Muscle of back (tissue), 11 donors: Measurements from ENCODE around the gene HMCN1. TPM values are rescaled to one million over a fixed set of nuclear protein-coding genes. Genes with fewer than 3 reads are reported as not detected.

Experiments
- DNase-seq, 3 donors: peaks; one replicate each; pipeline versions ENCODE4 v3.0.0 to v3.0.0-alpha.2; 2013
- polyA plus RNA-seq, 10 donors: library from polyadenylated mRNA; unstranded; fragments of 120-200 nt; gene quantifications; one replicate each; pipeline ENCODE4 v1.2.1, GENCODE V29; 2013; ENCODE audit not compliant: insufficient read length in 10 of 10

Gene HMCN1
- polyA plus RNA-seq, 10 donors: 7.7 to 23.8 (median 14.1) TPM

GRCh38 chr1:185803241-185803640, 69.0 kb downstream of the HMCN1 start:
- DNase-seq: peak in 1 of 3 donors; percentile 10

GRCh38 chr1:185804206-185804605, 70.0 kb downstream of the HMCN1 start:
- DNase-seq: no peak

DNA sequence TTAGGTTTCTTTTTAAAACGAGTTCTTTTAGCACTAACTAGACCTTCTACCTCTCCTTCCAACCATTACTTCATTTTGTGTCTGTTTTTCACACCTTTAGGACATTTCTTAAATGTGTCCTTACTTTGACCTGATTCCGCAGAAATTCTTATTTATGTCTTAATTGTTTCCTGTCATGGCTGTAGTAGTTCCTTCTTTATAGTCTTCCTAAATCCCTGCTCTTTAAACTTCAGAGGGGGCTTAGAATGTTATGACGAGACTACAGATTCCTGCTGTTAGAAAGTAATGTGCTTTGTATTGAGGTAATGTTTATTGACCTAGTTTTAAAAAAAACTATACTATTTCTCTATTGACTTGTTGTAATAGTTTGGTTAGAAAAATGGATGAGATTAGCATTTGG, 70.4 kb downstream of the HMCN1 start:
- no peak for DNase-seq

DNA sequence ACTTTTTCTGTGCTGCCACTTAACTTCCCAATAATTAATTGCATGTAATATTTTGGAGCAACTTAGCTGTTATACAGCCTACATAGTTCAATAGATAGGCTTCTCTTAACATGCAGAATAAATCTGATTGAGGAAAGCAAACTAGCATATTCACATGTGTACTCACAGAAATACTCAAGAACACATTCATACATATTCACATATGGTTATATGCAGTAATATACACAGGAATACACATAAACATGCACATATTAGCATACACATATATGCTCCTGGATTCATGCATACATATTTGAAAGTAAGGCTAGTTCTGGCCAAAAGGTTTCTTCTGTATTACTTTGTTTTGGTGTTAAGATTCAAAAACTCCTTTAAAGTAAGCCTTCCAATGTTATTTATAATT, 73.1 kb downstream of the HMCN1 start:
- DNase-seq: no peak

GRCh38 chr1:185808631-185809030, 74.4 kb downstream of the HMCN1 start:
- no peak for DNase-seq

GRCh38 chr1:185811073-185811709, 77.0 kb downstream of the HMCN1 start:
- no peak for DNase-seq

DNA sequence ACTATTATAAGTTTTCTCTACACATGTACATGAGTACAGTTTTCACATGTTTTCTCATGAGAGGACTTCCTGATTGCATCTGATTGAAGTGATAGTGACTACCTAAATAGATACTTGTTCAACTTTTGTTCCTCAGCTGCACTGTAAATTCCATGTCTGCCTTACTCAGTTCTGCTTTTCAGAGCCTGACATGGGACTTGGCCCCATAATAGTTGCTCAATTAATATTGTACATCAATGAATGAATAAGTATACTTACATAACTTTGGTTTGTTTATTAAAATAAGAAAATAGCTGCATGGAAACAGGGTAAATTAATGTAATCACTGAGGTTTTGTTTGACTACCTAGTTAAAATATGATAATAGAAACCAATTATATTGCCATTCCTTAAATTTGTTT, 78.7 kb downstream of the HMCN1 start:
- DNase-seq: no peak

- DNase-seq: peak in 2 of 3 donors; percentile 40 to 69
Observed at GRCh38 chr1:185813401-185813979, 79.3 kb downstream of the HMCN1 start.

DNA sequence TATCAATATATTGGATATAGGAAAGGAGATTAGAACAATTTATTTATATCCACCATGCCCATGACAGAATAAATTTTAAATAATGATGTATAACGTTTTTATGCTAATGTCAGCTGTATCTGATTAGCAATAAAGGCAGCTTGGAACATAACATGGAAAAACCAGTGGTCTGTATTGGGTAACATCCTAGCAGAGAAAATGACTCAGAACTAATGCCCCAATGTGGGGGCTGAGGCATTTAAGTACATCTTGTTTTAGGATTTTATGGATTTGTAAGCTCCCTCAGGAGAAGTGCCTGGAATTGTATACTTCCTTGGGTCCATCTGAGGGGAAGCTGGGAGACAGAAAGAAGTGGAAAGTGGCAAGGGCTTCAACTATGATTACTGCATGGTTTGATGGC, 82.3 kb downstream of the HMCN1 start:
- DNase-seq: peak in 1 of 3 donors; percentile 64

- no peak for DNase-seq
Observed at GRCh38 chr1:185819798-185820197, 85.6 kb downstream of the HMCN1 start.

GRCh38 chr1:185821612-185822385, 87.6 kb downstream of the HMCN1 start:
- DNase-seq: no peak

DNA sequence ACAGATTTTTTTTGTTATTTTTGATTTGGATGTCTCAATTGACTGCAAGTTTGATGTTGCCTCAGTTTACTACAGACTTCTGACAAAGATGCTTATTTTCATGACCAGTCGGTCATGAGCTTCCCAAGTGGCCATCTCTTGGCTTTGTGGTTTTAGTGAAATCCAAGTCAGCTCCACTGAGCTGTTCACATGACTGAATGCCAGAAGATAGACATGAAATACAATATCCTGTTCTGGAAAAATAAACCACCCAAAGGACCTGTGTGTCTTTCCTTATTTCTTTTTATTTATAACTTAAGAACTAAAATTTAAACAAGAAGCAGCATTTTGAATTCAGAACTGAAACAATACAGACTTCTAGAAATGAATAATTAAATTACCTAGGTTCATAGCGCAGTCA, 89.3 kb downstream of the HMCN1 start:
- DNase-seq: peak in 2 of 3 donors; percentile 24 to 37

DNA sequence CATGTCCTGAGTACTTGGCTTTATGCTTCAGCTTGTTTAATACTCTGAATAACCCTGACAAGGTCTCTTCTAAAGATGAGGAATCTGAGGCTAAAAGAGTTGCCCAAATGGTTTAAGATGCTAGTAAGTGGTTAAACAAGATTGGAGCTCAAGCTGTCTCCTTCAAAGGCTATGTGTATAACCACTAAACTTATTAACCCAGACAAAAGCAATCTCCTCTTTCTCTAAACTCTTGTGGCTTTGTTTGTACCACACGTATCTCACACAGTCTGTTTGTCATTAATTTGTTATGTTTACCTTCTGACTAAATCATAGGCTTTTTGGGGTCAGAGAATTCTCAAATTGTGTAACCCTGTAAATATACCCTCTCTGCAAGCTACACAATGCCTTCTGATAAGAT, 89.9 kb downstream of the HMCN1 start:
- no peak for DNase-seq

DNA sequence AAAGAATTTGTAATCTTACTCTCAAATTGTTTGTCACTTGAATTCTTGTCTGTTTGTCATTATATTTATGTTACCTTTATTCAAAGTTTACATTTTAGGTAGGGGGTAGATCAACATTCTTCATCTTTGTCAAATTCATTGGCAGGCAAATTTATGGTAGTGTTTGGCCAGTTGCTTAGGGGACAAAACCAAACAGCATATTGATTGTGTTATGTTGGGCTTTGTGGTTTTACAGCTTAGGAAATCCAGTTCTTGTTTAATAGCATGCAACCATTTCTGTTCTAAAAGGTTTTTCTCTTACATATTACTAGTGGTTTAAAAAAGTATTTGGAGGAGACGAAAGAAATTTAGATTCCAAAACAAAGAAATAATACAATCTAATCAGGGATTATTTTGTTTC, 91.4 kb downstream of the HMCN1 start:
- DNase-seq: no peak

DNA sequence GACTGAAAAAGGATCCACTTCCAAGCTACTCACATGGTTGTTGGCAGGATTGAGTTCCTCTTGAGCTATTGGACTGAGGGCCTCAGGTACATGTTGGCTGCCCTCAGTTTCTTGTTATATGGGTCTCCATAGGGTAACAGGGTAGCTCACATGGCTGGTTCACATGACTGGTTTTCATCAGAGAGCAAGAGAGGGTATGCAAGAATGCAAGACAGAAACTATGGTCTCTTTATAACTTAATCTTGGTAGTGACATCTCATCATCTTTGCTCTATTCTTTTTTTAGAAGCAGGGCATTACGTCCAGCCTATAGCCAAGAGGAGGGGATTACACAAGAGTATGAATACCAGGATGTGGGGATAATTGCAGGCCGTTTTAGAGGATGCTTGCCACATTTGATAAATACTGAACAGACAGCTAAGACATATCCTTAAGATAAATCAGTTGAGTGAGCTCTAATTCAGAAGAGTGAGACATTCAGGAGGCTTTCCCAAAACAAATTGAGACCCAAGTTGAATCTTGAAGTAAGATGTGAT, 100.2 kb downstream of the HMCN1 start:
- no peak for DNase-seq

GRCh38 chr1:185835191-185835590, 101.0 kb downstream of the HMCN1 start:
- no peak for DNase-seq

GRCh38 chr1:185837711-185838110, 103.5 kb downstream of the HMCN1 start:
- no peak for DNase-seq

GRCh38 chr1:185838111-185838510, 103.9 kb downstream of the HMCN1 start:
- no peak for DNase-seq

- DNase-seq: no peak
Observed at GRCh38 chr1:185840880-185841279, 106.7 kb downstream of the HMCN1 start.

GRCh38 chr1:185843297-185843869, 109.2 kb downstream of the HMCN1 start:
- peak in 1 of 3 donors; percentile 17 for DNase-seq

- DNase-seq: peak in 2 of 3 donors; percentile 27 to 53
Observed at GRCh38 chr1:185843986-185844385, 109.8 kb downstream of the HMCN1 start.

DNA sequence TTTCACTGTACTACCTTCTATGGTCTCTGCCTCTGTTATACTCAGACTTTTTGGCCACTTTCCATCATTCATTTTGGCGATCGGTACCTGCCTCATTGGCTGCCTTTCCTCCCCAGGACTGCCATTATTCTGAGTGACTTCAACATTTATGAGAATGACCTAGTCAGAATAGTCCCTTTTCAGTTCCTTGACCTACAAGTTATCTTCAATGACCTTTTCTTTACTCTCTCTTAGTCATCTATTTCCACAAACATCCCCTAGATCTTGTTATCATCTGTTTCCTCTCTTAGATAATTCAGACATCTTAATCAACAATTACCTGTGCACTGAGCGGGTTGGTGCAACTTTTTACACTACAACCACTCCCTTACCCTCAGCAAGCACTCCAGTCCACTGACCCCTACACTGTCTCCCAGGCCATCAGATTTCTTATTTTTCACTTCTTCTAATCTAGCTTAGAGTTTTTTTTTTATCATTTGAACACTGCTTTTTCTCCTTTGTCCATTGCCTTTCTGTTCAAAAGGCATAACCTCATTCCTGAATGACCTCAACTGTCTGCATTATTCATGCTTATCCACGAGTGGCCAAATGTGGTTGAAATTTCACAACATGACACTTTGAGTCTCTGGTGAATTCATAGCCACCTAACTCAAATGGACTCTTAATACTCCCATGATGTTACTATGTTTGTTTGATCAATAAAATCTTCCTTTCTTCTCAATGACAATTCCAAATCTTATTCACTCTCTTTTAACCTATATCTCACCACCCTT, 112.7 kb downstream of the HMCN1 start:
- DNase-seq: no peak
